SU-DHL-6 (cell line): ENCODE results near the gene MBTD1.
A peak's percentile ranks its signal among the peaks of the same experiment; 100 is the strongest.

ENCODE experiments used
- H2AFZ ChIP-seq: fragments of 200-600 bp; sonication (generic); 2 replicates; pipeline ENCODE4 v1.6.1; 2014; ENCODE audit warnings: low read depth, mild to moderate bottlenecking, moderate library complexity, mixed read lengths, antibody characterized with exemption, low read length; ENCODE audit not compliant: severe bottlenecking
- H3F3A ChIP-seq: fragments of 200-600 bp; shearing (Covaris generic); 2 replicates; pipeline ENCODE4 v1.6.0; 2016; ENCODE audit warnings: antibody characterized with exemption, mild to moderate bottlenecking; ENCODE audit not compliant: insufficient read depth
- H3K27ac ChIP-seq: fragments of 200-600 bp; sonication (generic); 2 replicates; pipeline ENCODE4 v1.5.1; 2016; ENCODE audit warnings: low read depth, mild to moderate bottlenecking, low read length, moderate library complexity, mixed read lengths
- H3K27me3 ChIP-seq: fragments of 200-600 bp; sonication (generic), shearing (Covaris generic); 2 replicates; pipeline ENCODE4 v1.6.0; 2014; ENCODE audit warnings: mild to moderate bottlenecking, low read length
- H3K36me3 ChIP-seq: fragments of 200-600 bp; sonication (generic); 2 replicates; pipeline ENCODE4 v1.6.1; 2014; ENCODE audit warnings: mild to moderate bottlenecking, low read length, mixed read lengths
- H3K4me2 ChIP-seq: fragments of 300-600, 200-600 bp; shearing (Covaris generic), sonication (generic); 2 replicates; pipeline ENCODE4 v1.6.0; 2014; ENCODE audit warnings: low read length, low read depth, mild to moderate bottlenecking; ENCODE audit not compliant: poor library complexity, severe bottlenecking
- H3K4me3 ChIP-seq: fragments of 200-600 bp; sonication (generic); 2 replicates; pipeline ENCODE4 v1.5.1; 2014; ENCODE audit warnings: antibody characterized with exemption, low read length, mild to moderate bottlenecking, mixed read lengths; ENCODE audit not compliant: insufficient read depth, poor library complexity, severe bottlenecking
- H3K79me2 ChIP-seq: fragments of 200-600 bp; sonication (generic); 2 replicates; pipeline ENCODE4 v1.6.1; 2014; ENCODE audit warnings: mild to moderate bottlenecking, low read length, moderate library complexity; ENCODE audit not compliant: insufficient read depth
- H3K9ac ChIP-seq: fragments of 200-600 bp; sonication (generic); 2 replicates; pipeline ENCODE4 v1.7.0; 2014; ENCODE audit warnings: mild to moderate bottlenecking, low read length
- H3K9me2 ChIP-seq: fragments of 200-600 bp; sonication (generic); replicated peaks from 2 replicates; pipeline ENCODE4 v1.6.1; 2014; ENCODE audit warnings: low read length; ENCODE audit not compliant: insufficient read depth
- H3K9me3 ChIP-seq: fragments of 200-600 bp; sonication (generic); 2 replicates; pipeline ENCODE4 v1.6.1; 2014; ENCODE audit warnings: low read length, mixed read lengths; ENCODE audit not compliant: insufficient read depth
- H4K20me1 ChIP-seq: fragments of 200-600 bp; sonication (generic); 2 replicates; pipeline ENCODE4 v1.6.1; 2014; ENCODE audit warnings: low read depth, mild to moderate bottlenecking, antibody characterized with exemption, low read length, moderate library complexity, mixed read lengths
- EZH2phosphoT487 ChIP-seq: fragments of 200-600 bp; sonication (generic), shearing (Covaris generic); conservative IDR thresholded peaks from 2 replicates; pipeline ENCODE4 v1.6.1; 2018; ENCODE audit warnings: mild to moderate bottlenecking, antibody characterized with exemption, low read length, moderate library complexity, mixed read lengths
- TF ChIP-seq, protein P1 (sequence below): fragments of 200-600 bp; sonication (generic); IDR thresholded peaks from one replicate; pipeline ENCODE4 v1.5.1; 2017; ENCODE audit warnings: antibody characterized with exemption, mild to moderate bottlenecking, low read length, moderate library complexity; ENCODE audit not compliant: insufficient read depth, poor library complexity, severe bottlenecking

MBTD1 gene

DNA sequence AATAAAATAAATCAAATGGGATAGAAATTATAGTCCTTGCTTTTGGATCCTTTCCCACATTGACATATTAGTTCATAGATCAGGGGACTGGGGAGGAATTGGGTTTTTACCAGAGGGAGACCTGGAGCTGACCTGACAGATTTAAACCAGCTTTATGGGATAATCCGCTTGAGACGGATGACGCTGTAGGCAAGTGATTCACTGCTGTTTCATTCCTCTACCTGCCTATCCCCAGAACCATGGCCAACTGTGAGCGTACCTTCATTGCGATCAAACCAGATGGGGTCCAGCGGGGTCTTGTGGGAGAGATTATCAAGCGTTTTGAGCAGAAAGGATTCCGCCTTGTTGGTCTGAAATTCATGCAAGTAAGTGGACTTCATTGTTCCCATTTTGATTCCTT, 104.4 kb downstream of the MBTD1 start:
- Histone ChIP-seq H3K4me2 (peak overlapping the region; percentile 85), H3K36me3 (peaks cover 14% of the 10 kb centered on the region; the same call in 1 of the 2 replicates)
- no peak for TF ChIP-seq EZH2phosphoT487
- TF ChIP-seq, protein P1, sequence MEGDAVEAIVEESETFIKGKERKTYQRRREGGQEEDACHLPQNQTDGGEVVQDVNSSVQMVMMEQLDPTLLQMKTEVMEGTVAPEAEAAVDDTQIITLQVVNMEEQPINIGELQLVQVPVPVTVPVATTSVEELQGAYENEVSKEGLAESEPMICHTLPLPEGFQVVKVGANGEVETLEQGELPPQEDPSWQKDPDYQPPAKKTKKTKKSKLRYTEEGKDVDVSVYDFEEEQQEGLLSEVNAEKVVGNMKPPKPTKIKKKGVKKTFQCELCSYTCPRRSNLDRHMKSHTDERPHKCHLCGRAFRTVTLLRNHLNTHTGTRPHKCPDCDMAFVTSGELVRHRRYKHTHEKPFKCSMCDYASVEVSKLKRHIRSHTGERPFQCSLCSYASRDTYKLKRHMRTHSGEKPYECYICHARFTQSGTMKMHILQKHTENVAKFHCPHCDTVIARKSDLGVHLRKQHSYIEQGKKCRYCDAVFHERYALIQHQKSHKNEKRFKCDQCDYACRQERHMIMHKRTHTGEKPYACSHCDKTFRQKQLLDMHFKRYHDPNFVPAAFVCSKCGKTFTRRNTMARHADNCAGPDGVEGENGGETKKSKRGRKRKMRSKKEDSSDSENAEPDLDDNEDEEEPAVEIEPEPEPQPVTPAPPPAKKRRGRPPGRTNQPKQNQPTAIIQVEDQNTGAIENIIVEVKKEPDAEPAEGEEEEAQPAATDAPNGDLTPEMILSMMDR = no peak

DNA sequence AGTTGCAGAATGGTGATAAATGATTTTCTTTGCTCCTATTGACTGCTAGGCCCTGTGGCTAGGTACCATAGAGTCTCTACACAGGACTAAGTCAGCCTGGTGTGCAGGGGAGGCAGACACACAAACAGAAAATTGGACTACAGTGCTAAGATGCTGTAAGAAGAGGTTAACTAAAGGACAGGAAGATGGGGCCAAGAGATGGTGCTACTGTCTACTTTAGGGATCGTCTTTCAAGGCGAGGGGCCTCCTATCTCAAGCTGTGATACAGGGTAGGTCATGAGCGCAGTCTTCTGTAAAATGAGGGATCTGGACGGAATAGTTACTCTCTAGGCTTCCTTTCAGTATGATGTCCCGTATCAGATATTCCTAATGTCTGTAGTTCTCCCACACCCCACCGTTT, 105.7 kb downstream of the MBTD1 start:
- Histone ChIP-seq H3K9ac (peak overlapping the region; percentile 85), H3K36me3 (peaks cover 9% of the 10 kb centered on the region; the same call in 1 of the 2 replicates), H3F3A (no peaks in the 10 kb centered on the region), H3K4me3 (peak overlapping the region; percentile 93), H3K27ac (peak overlapping the region; percentile 46), H3K9me3 (no peaks in the 10 kb centered on the region), H3K4me2 (peak overlapping the region; percentile 85), H4K20me1 (no peaks in the 10 kb centered on the region), H3K9me2 (no peaks in the 10 kb centered on the region), H3K27me3 (no peaks in the 10 kb centered on the region), H3K79me2 (peaks cover 56% of the 10 kb centered on the region), H2AFZ (peak overlapping the region; percentile 17)
- TF ChIP-seq, protein P1 = no peak
- no peak for TF ChIP-seq EZH2phosphoT487

More for the DNA sequence above, 104.4 kb downstream of the MBTD1 start:
- no peak overlapping the region for H3K27ac ChIP-seq
- no peak overlapping the region for H2AFZ ChIP-seq
- no peaks in the 10 kb centered on the region for H3K9me3 ChIP-seq
- H3K27me3 ChIP-seq = no peaks in the 10 kb centered on the region
- no peak overlapping the region for H3K9ac ChIP-seq
- H3K9me2 ChIP-seq = no peaks in the 10 kb centered on the region
- H3F3A ChIP-seq = no peaks in the 10 kb centered on the region
- 0 out of 2 replicates have a peak, but pooled peaks cover 3% of the 10 kb centered on the region for H4K20me1 ChIP-seq
- H3K79me2 ChIP-seq = peaks cover 58% of the 10 kb centered on the region
- H3K4me3 ChIP-seq = no peak overlapping the region

- H3K27me3 ChIP-seq = no peaks in the 10 kb centered on the region
- peak within 1 kb of the TSS; percentile 85 for H3K9ac ChIP-seq
- TF ChIP-seq, protein P1 = peak; percentile 93
- TF ChIP-seq EZH2phosphoT487 = no peak
- peaks cover 49% of the 10 kb centered on the region for H3K79me2 ChIP-seq
- no peaks in the 10 kb centered on the region for H4K20me1 ChIP-seq
- no peaks in the 10 kb centered on the region for H3K9me2 ChIP-seq
- peak within 1 kb of the TSS; percentile 98 for H2AFZ ChIP-seq
- no peaks in the 10 kb centered on the region for H3F3A ChIP-seq
- no peaks in the 10 kb centered on the region for H3K9me3 ChIP-seq
- peak within 1 kb of the TSS; percentile 93 for H3K4me3 ChIP-seq
- peak within 1 kb of the TSS; percentile 88 for H3K4me2 ChIP-seq
- peaks cover 9% of the 10 kb centered on the region; the same call in 1 of the 2 replicates for H3K36me3 ChIP-seq
- H3K27ac ChIP-seq = peak within 1 kb of the TSS; percentile 70
Observed at GRCh38 chr17:51153210-51154072, 106.4 kb downstream of the MBTD1 start, which contains the start of gene NME1. Gene NME1 (plus strand): TSS chr17:51153559. CDS start chr17:51155655, 2,096 bp downstream.
